HUES64 (cell line): ENCODE results near the gene TMEM270.

Experiments
- H3K27ac ChIP-seq: 2 replicates; pipeline ENCODE4 v1.7.0; 2013; ENCODE audit warnings: low read depth, low read length, inconsistent platforms
- H3K27me3 ChIP-seq: 2 replicates; pipeline ENCODE4 v1.6.1; 2013; ENCODE audit warnings: mild to moderate bottlenecking, low read length; ENCODE audit not compliant: insufficient read depth
- H3K36me3 ChIP-seq: 2 replicates; pipeline ENCODE4 v1.6.1; 2013; ENCODE audit warnings: mild to moderate bottlenecking, low read length; ENCODE audit not compliant: insufficient read depth
- H3K4me1 ChIP-seq: 2 replicates; pipeline ENCODE4 v1.6.1; 2013; ENCODE audit warnings: mild to moderate bottlenecking, low read length, moderate library complexity; ENCODE audit not compliant: insufficient read depth
- H3K4me3 ChIP-seq: 2 replicates; pipeline ENCODE4 v1.5.1; 2013; ENCODE audit warnings: mild to moderate bottlenecking, low read length, moderate library complexity
- H3K9ac ChIP-seq: 2 replicates; pipeline ENCODE4 v1.6.1; 2013; ENCODE audit warnings: mild to moderate bottlenecking, low read depth, low read length
- H3K9me3 ChIP-seq: 2 replicates; pipeline ENCODE4 v1.6.1; 2013; ENCODE audit warnings: low read depth, low read length; ENCODE audit not compliant: insufficient read depth
- WGBS: fragments of 150-250, 120-280 bp; methylation state at CpG from one replicate; pipeline ENCODE4 v1.1.7; 2013; ENCODE audit warnings: missing lambda C conversion rate; 5-methylcytosine and 5-hydroxymethylcytosine counted together

TMEM270 gene

GRCh38 chr7:73824986-73825385 is 36.0 kb upstream of the TMEM270 start:
- 89% methylated on average over 9 of the region's 9 CpGs for WGBS
- Histone ChIP-seq H3K36me3 (no peaks in the 10 kb centered on the region), H3K4me1 (peaks cover 29% of the 10 kb centered on the region), H3K9me3 (no peaks in the 10 kb centered on the region), H3K4me3 (no peak overlapping the region), H3K27ac (no peak overlapping the region), H3K27me3 (no peaks in the 10 kb centered on the region), H3K9ac (no peak overlapping the region)

- no peaks in the 10 kb centered on the region for H3K27me3 ChIP-seq
- 0 out of 2 replicates have a peak overlapping the region, but pooled peaks have one; percentile 3 for H3K27ac ChIP-seq
- 39% methylated on average over 7 of the region's 11 CpGs for WGBS
- H3K36me3 ChIP-seq = no peaks in the 10 kb centered on the region
- H3K4me1 ChIP-seq = peaks cover 51% of the 10 kb centered on the region
- no peak overlapping the region for H3K4me3 ChIP-seq
- no peaks in the 10 kb centered on the region for H3K9me3 ChIP-seq
- H3K9ac ChIP-seq = no peak overlapping the region; the same call in 1 of the 2 replicates
Measured at GRCh38 chr7:73827567-73828106, 33.3 kb upstream of the TMEM270 start.

GRCh38 chr7:73828107-73828803 is 32.7 kb upstream of the TMEM270 start:
- Histone ChIP-seq H3K9ac (no peak overlapping the region), H3K27ac (no peak overlapping the region), H3K36me3 (no peaks in the 10 kb centered on the region), H3K27me3 (no peaks in the 10 kb centered on the region), H3K4me3 (no peak overlapping the region), H3K4me1 (peaks cover 52% of the 10 kb centered on the region), H3K9me3 (no peaks in the 10 kb centered on the region)
- 80% methylated on average over 14 of the region's 14 CpGs for WGBS

GRCh38 chr7:73828972-73829371 is 32.0 kb upstream of the TMEM270 start:
- Histone ChIP-seq H3K9me3 (no peaks in the 10 kb centered on the region), H3K27ac (no peak overlapping the region), H3K4me1 (peaks cover 56% of the 10 kb centered on the region), H3K36me3 (no peaks in the 10 kb centered on the region), H3K27me3 (no peaks in the 10 kb centered on the region), H3K4me3 (no peak overlapping the region), H3K9ac (no peak overlapping the region)
- whole genome bisulfite sequencing = 92% methylated on average over 5 of the region's 5 CpGs

- Histone ChIP-seq H3K9ac (no peak overlapping the region), H3K4me1 (peaks cover 56% of the 10 kb centered on the region), H3K9me3 (no peaks in the 10 kb centered on the region), H3K27me3 (no peaks in the 10 kb centered on the region), H3K4me3 (no peak overlapping the region), H3K27ac (no peak overlapping the region), H3K36me3 (no peaks in the 10 kb centered on the region)
- 63% methylated on average over 7 of the region's 7 CpGs for WGBS
Measured at GRCh38 chr7:73829505-73829904, 31.5 kb upstream of the TMEM270 start.

- Histone ChIP-seq H3K4me1 (peaks cover 56% of the 10 kb centered on the region), H3K36me3 (no peaks in the 10 kb centered on the region), H3K9ac (peak overlapping the region; percentile 45; the same call in 1 of the 2 replicates), H3K27me3 (no peaks in the 10 kb centered on the region), H3K27ac (peak overlapping the region; percentile 57), H3K4me3 (no peak overlapping the region), H3K9me3 (no peaks in the 10 kb centered on the region; the same call in 1 of the 2 replicates)
- WGBS = 86% methylated on average over 13 of the region's 13 CpGs
Measured at GRCh38 chr7:73829921-73830680, 30.9 kb upstream of the TMEM270 start.

- WGBS = 85% methylated on average over 42 of the region's 42 CpGs
- Histone ChIP-seq H3K9ac (peak within 1 kb of the TSS; percentile 69), H3K36me3 (no peaks in the 10 kb centered on the region), H3K4me1 (peaks cover 56% of the 10 kb centered on the region), H3K9me3 (no peaks in the 10 kb centered on the region; the same call in 1 of the 2 replicates), H3K4me3 (peak within 1 kb of the TSS; percentile 40), H3K27me3 (no peaks in the 10 kb centered on the region), H3K27ac (peak within 1 kb of the TSS; percentile 57)
Measured at GRCh38 chr7:73830681-73831583, 30.0 kb upstream of the TMEM270 start, which contains the start of gene CLDN4. Gene CLDN4, plus strand, starts transcription at chr7:73830996. Its CDS starts 206 bp downstream, at chr7:73831202.

- peak overlapping the region; percentile 40 for H3K4me3 ChIP-seq
- H3K27me3 ChIP-seq = no peaks in the 10 kb centered on the region
- peak overlapping the region; percentile 48 for H3K27ac ChIP-seq
- H3K36me3 ChIP-seq = no peaks in the 10 kb centered on the region
- H3K9ac ChIP-seq = peak overlapping the region; percentile 69
- H3K4me1 ChIP-seq = peaks cover 56% of the 10 kb centered on the region
- WGBS = 91% methylated on average over 16 of the region's 16 CpGs
- no peaks in the 10 kb centered on the region; the same call in 1 of the 2 replicates for H3K9me3 ChIP-seq
Measured at GRCh38 chr7:73831584-73831833, 29.4 kb upstream of the TMEM270 start.

- Histone ChIP-seq H3K4me3 (peak overlapping the region; percentile 40), H3K27ac (peak overlapping the region; percentile 48), H3K27me3 (no peaks in the 10 kb centered on the region), H3K9me3 (no peaks in the 10 kb centered on the region; the same call in 1 of the 2 replicates), H3K36me3 (no peaks in the 10 kb centered on the region), H3K4me1 (peaks cover 56% of the 10 kb centered on the region), H3K9ac (peak overlapping the region; percentile 69)
- 46% methylated on average over 15 of the region's 16 CpGs for WGBS
Measured at GRCh38 chr7:73831834-73832651, 28.9 kb upstream of the TMEM270 start.

GRCh38 chr7:73832806-73833205 is 28.2 kb upstream of the TMEM270 start:
- 88% methylated on average over 13 of the region's 13 CpGs for WGBS

More at GRCh38 chr7:73832806-73833205, 28.2 kb upstream of the TMEM270 start:
- Histone ChIP-seq H3K9ac (peak overlapping the region; percentile 45; the same call in 1 of the 2 replicates), H3K9me3 (no peaks in the 10 kb centered on the region; the same call in 1 of the 2 replicates), H3K4me1 (peaks cover 49% of the 10 kb centered on the region), H3K4me3 (no peak overlapping the region), H3K27ac (no peak overlapping the region), H3K27me3 (no peaks in the 10 kb centered on the region), H3K36me3 (no peaks in the 10 kb centered on the region)
